Stimulated activated CD8-positive, alpha-beta memory T cell treated with anti-CD3 and anti-CD28 coated beads, Interleukin-12 subunit alpha, Interleukin-12 subunit beta, amount 100 ng/mL, for 4 hours (primary cell): ENCODE results near the gene OR2M7.
"Not testable (repeated sequence)": the region's sequence is repeated elsewhere in the genome, so short reads cannot be mapped to it uniquely, and the experiment has no call there.

Experiments
- DNase-seq: peaks from one replicate; pipeline ENCODE4 v3.0.0-alpha.2; 2020; ENCODE audit warnings: low read depth

Gene OR2M7

GRCh38 chr1:248324468-248324867 is at the start of gene OR2M7:
Gene OR2M7, minus strand, starts transcription at chr1:248324568. Its CDS starts 0 bp downstream, at chr1:248324568.
- DNase-seq, result no peak

GRCh38 chr1:248373761-248374160 is 49.4 kb upstream of the OR2M7 start:
- no peak for DNase-seq

DNA sequence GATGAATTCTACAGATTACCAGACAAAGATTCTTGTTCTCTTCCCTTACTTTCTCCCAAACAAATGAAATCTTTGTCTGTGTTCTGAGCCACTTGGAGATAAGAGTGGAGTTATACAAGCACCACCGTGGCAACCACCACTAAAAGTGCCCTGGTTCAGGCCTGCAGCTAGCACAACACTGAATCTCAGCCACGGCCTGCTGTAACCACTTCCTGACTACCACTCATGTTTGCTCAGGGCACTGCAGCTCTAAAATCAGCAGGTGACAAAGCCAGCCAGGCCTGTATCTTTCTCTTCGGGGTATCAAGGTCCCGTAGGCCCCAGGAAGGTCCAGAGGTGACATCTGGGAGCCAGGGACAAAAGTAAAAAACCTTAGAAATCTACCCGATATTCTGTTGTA is 48.0 kb upstream of the OR2M7 start:
- DNase-seq, result no peak

GRCh38 chr1:248366609-248367008 is 42.2 kb upstream of the OR2M7 start:
- DNase-seq, result no peak

- DNase-seq, result no peak
Measured at GRCh38 chr1:248361121-248361715, 36.9 kb upstream of the OR2M7 start, which contains the start of gene OR2T4. Gene OR2T4, plus strand, starts transcription at chr1:248361665. Its CDS starts 0 bp downstream, at chr1:248361665.

DNA sequence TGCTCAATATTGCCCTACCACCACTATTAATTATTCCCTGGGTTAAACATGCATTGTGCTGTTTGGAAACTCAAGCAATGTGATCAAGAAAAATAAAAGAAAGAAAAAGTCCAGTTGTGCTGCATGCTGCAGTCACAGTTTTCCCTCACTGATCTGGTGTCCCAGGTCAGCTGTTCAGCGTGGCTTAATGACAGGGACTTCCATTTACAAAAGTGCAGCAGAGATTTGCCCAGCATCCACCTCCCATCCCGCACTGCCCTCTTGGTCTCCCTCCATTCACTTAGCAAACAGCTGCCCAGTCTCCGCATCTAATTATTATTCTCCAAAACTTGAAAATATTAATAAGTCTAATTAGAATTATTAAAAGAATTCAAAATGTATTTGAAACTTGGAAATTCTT is 35.0 kb upstream of the OR2M7 start:
- no peak for DNase-seq

- no peak for DNase-seq
Measured at GRCh38 chr1:248348475-248348874, 24.1 kb upstream of the OR2M7 start, which contains the start of gene OR14C36. Gene OR14C36, plus strand, starts transcription at chr1:248348775. Its CDS starts 0 bp downstream, at chr1:248348775.

DNA sequence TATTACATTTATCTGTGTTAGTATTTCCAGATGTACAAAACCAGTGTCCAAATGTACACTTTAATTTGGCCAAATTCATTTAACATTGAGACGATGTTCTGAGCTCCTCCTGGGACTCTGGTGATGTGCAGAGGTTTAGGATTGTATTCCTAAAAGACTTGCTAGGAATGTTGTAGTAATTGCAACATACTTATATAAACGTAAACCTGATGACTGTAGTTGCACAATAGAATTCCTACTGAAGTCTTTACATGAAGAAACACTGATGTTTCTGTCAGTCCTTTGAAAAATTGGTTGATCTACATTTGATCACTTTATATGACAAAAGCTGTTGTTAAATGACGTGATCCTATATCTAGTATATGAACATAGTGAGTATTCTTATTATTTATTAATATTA is 19.1 kb upstream of the OR2M7 start:
- no peak for DNase-seq

GRCh38 chr1:248316796-248317195 is 7.6 kb downstream of the OR2M7 start:
- DNase-seq, result no peak

GRCh38 chr1:248306740-248307139 is 17.6 kb downstream of the OR2M7 start:
- not testable (repeated sequence) for DNase-seq

- DNase-seq, result no peak
Measured at GRCh38 chr1:248306103-248306502, 18.3 kb downstream of the OR2M7 start.

DNA sequence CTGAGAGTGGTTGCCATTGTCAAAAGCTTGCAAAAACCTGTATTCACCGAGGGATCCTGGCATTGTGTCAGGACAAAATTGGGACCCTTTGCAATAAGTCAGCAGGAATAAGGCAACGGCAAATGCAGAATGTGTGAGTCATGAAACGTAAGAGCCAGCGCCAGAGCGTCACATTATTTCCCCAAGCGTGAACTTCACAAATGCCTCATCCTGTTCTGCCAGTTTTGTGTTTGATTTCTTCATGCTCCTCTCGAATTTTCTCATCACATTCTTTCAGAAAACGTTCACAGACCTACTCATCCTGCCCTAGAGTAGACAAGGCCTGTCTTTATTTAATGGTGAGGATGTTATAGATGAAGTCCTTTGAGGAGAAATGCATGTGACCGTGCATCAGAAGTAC is 18.7 kb downstream of the OR2M7 start:
- DNase-seq, result not testable (repeated sequence)

DNA sequence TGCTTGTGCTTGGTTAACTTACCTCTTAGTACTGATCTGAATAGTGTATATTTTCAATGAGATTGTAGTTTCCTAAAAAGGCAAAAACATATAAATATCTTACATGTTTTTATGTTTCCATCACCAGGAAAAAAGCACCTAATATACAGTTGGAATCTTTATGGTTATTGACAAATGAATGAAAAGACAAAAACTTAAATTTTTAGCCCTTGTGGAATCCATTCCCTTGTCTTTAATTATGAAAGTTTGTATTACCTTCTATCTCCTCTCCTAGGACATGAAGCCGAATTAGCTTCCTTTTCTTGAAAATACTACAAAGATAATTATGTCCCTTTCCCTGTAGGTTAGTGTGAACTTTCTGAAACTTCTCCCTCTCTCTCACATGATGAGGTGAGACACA is 21.0 kb downstream of the OR2M7 start, which contains the start of gene OR2T12:
Gene OR2T12, minus strand, starts transcription at position 101 of the 400 bp plus-strand sequence. CDS start 7,846 bp downstream, outside the sequence.
- DNase-seq, result no peak

GRCh38 chr1:248288391-248288790 is 36.0 kb downstream of the OR2M7 start:
- no peak for DNase-seq

DNA sequence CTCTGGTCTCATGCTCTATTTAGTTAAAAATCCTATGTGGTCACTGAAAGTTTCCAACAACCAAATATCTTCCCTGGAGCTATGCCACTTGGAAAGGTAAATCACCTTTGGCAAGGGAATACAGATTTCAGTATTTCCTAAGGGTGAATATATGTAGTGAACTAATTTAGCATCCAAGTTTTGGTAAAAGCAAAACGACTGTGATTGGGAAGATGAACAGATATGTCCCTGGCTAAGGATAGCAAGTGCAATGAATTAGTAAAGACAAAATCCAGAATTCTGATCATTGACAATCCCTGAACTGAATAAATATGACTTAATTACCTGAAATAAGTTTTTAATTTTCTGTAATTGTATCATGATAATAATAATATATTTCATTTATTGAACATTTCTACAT is 46.5 kb downstream of the OR2M7 start, which contains the start of gene OR2T33:
Gene OR2T33, minus strand, starts transcription at position 101 of the 400 bp plus-strand sequence. CDS start 4,162 bp downstream, outside the sequence.
- DNase-seq, result no peak
